SK-N-SH treated with all-trans-retinoic acid at 6 μM for 48 hours (cell line): ENCODE data around the gene IL20.
"Not testable (repeated sequence)": the region's sequence is repeated elsewhere in the genome, so short reads cannot be mapped to it uniquely, and the experiment has no call there.

Source experiments
- ATAC-seq: fragments of 200-7000 bp; cut with Tn5 transposase; 3 replicates; pipeline ENCODE4 v1.9.1; 2020; ENCODE audit warnings: mild to moderate bottlenecking, moderate library complexity
- BACH2 ChIP-seq: fragments of 250-450 bp; sonication (Bioruptor Pico); IDR thresholded peaks from 2 replicates; pipeline ENCODE4 v1.9.0; 2021; ENCODE audit warnings: mild to moderate bottlenecking, borderline replicate concordance
- CREB5 ChIP-seq: fragments of 250-450 bp; sonication (Bioruptor Pico); IDR thresholded peaks from 2 replicates; pipeline ENCODE4 v1.5.1; 2020; ENCODE audit warnings: low read depth, mild to moderate bottlenecking, moderate library complexity
- CSDC2 ChIP-seq: fragments of 250-450 bp; sonication (Bioruptor Pico); IDR thresholded peaks from 2 replicates; pipeline ENCODE4 v1.5.0; 2020; ENCODE audit warnings: mild to moderate bottlenecking, moderate library complexity
- ESRRG ChIP-seq: fragments of 250-450 bp; sonication (Bioruptor Pico); IDR thresholded peaks from 2 replicates; pipeline ENCODE4 v1.6.1; 2021; ENCODE audit warnings: mild to moderate bottlenecking
- GLIS3 ChIP-seq: fragments of 250-450 bp; sonication (Bioruptor Pico); IDR thresholded peaks from 2 replicates; pipeline ENCODE4 v1.5.0; 2020; ENCODE audit warnings: mild to moderate bottlenecking, moderate library complexity
- ISL1 ChIP-seq: fragments of 250-450 bp; sonication (Bioruptor Pico); IDR thresholded peaks from 2 replicates; pipeline ENCODE4 v2.1.2; 2022; ENCODE audit warnings: mild to moderate bottlenecking, moderate library complexity
- PATZ1 ChIP-seq: fragments of 250-450 bp; sonication (Bioruptor Pico); IDR thresholded peaks from 2 replicates; pipeline ENCODE4 v1.8.0; 2020; ENCODE audit warnings: mild to moderate bottlenecking, moderate library complexity, borderline replicate concordance
- POU6F1 ChIP-seq: fragments of 250-450 bp; sonication (Bioruptor Pico); IDR thresholded peaks from 2 replicates; pipeline ENCODE4 v1.8.0; 2021; ENCODE audit warnings: low read depth, mild to moderate bottlenecking, moderate library complexity, borderline replicate concordance
- PPARA ChIP-seq: fragments of 250-450 bp; sonication (Bioruptor Pico); IDR thresholded peaks from 2 replicates; pipeline ENCODE4 v1.5.0; 2020; ENCODE audit warnings: mild to moderate bottlenecking, borderline replicate concordance
- RARB ChIP-seq: fragments of 250-450 bp; sonication (Bioruptor Pico); IDR thresholded peaks from 2 replicates; pipeline ENCODE4 v1.8.0; 2021; ENCODE audit warnings: mild to moderate bottlenecking, moderate library complexity
- SNAI2 ChIP-seq: fragments of 250-450 bp; sonication (Bioruptor Pico); IDR thresholded peaks from 2 replicates; pipeline ENCODE4 v1.5.0; 2020; ENCODE audit warnings: mild to moderate bottlenecking, moderate library complexity
- TOX ChIP-seq: fragments of 250-450 bp; sonication (Bioruptor Pico); IDR thresholded peaks from 2 replicates; pipeline ENCODE4 v1.8.0; 2021; ENCODE audit warnings: mild to moderate bottlenecking, moderate library complexity, borderline replicate concordance
- TSHZ2 ChIP-seq: fragments of 250-450 bp; sonication (Bioruptor Pico); IDR thresholded peaks from 2 replicates; pipeline ENCODE4 v1.5.0; 2020; ENCODE audit warnings: mild to moderate bottlenecking, moderate library complexity
- ZC3H10 ChIP-seq: fragments of 250-450 bp; sonication (Bioruptor Pico); IDR thresholded peaks from 2 replicates; pipeline ENCODE4 v1.5.1; 2021; ENCODE audit warnings: mild to moderate bottlenecking, moderate library complexity
- ZFP3 ChIP-seq: fragments of 250-450 bp; sonication (Bioruptor Pico); IDR thresholded peaks from 2 replicates; pipeline ENCODE4 v1.5.0; 2020; ENCODE audit warnings: mild to moderate bottlenecking, moderate library complexity
- ZNF565 ChIP-seq: fragments of 450-650 bp; formaldehyde crosslinking; conservative IDR thresholded peaks from 2 replicates; pipeline ENCODE4 v1.5.0; 2020; ENCODE audit warnings: low read depth, mild to moderate bottlenecking, moderate library complexity
- ZNF70 ChIP-seq: fragments of 450-650 bp; formaldehyde crosslinking; IDR thresholded peaks from 2 replicates; pipeline ENCODE4 v1.5.0; 2020; ENCODE audit warnings: mild to moderate bottlenecking, moderate library complexity
- ZNF8 ChIP-seq: fragments of 450-650 bp; formaldehyde crosslinking; IDR thresholded peaks from 2 replicates; pipeline ENCODE4 v1.5.0; 2020; ENCODE audit warnings: mild to moderate bottlenecking, moderate library complexity

Gene IL20

GRCh38 chr1:206847946-206848345, 17.5 kb upstream of the IL20 start (continued):
- no peak for TF ChIP-seq PATZ1
- no peak for TF ChIP-seq ZC3H10
- TF ChIP-seq ZFP3 (CRISPR knock-in tag), result no peak
- no peak for TF ChIP-seq CSDC2

- no peak for TF ChIP-seq BACH2 (CRISPR knock-in tag)
- TF ChIP-seq ZC3H10, result no peak
- TF ChIP-seq ZNF70, result no peak
- no peak for TF ChIP-seq ESRRG (CRISPR knock-in tag)
- no peak for TF ChIP-seq ZFP3 (CRISPR knock-in tag)
- no peak for TF ChIP-seq RARB (CRISPR knock-in tag)
- no peak for TF ChIP-seq PPARA
- no peak for ATAC-seq
These were observed 15.0 kb upstream of the IL20 start for GRCh38 chr1:206850401-206850800.

GRCh38 chr1:206851341-206852010, 13.9 kb upstream of the IL20 start:
- ATAC-seq, result no peak
- TF ChIP-seq PPARA (no peak), BACH2 (CRISPR knock-in tag) (no peak), ZNF8 (no peak), ISL1 (CRISPR knock-in tag) (no peak), ESRRG (CRISPR knock-in tag) (no peak), ZNF70 (no peak), ZFP3 (CRISPR knock-in tag) (no peak), GLIS3 (no peak), POU6F1 (CRISPR knock-in tag) (no peak), ZC3H10 (no peak), ZNF565 (CRISPR knock-in tag) (no peak), CSDC2 (no peak)

GRCh38 chr1:206852662-206853061, 12.8 kb upstream of the IL20 start:
- ATAC-seq, result not testable (repeated sequence)

- ATAC-seq, result not testable (repeated sequence)
These were observed 11.7 kb upstream of the IL20 start for GRCh38 chr1:206853696-206854095.

GRCh38 chr1:206854401-206855129, 10.9 kb upstream of the IL20 start:
- TF ChIP-seq ZNF565 (CRISPR knock-in tag) (no peak), RARB (CRISPR knock-in tag) (no peak), ZNF8 (no peak), PPARA (no peak), TOX (CRISPR knock-in tag) (no peak), POU6F1 (CRISPR knock-in tag) (no peak)
- ATAC-seq, result no peak

- no peak for ATAC-seq
- TF ChIP-seq ZNF565 (CRISPR knock-in tag), result no peak
- no peak for TF ChIP-seq GLIS3
- TF ChIP-seq BACH2 (CRISPR knock-in tag), result no peak
- TF ChIP-seq CREB5, result no peak
- TF ChIP-seq SNAI2 (CRISPR knock-in tag), result no peak
- TF ChIP-seq ESRRG (CRISPR knock-in tag), result no peak
- TF ChIP-seq TSHZ2 (CRISPR knock-in tag), result no peak
- no peak for TF ChIP-seq ZC3H10
- no peak for TF ChIP-seq ZFP3 (CRISPR knock-in tag)
- TF ChIP-seq POU6F1 (CRISPR knock-in tag), result no peak
- TF ChIP-seq TOX (CRISPR knock-in tag), result no peak
These were observed 9.6 kb upstream of the IL20 start for GRCh38 chr1:206855859-206856258.
